Smooth muscle cell (in vitro differentiated cells): ENCODE measurements around the gene C4orf50. TPM values are rescaled to one million over a fixed set of nuclear protein-coding genes. Genes with fewer than 3 reads are reported as not detected.

Experiments used
- DNase-seq: peaks from one replicate; lab custom pipeline; 2025; ENCODE audit not compliant: unreplicated experiment; lab: John Stamatoyannopoulos, UW
- H2AFZ ChIP-seq: fragments of 200-600 bp; sonication (generic); 2 replicates; pipeline ENCODE4 v1.6.0; 2016; ENCODE audit warnings: antibody characterized with exemption, low read depth, mild to moderate bottlenecking
- H3F3A ChIP-seq: fragments of 200-600 bp; sonication (generic); 2 replicates; pipeline ENCODE4 v1.6.0; 2017; ENCODE audit warnings: antibody characterized with exemption, low read depth
- H3K27ac ChIP-seq: fragments of 200-600 bp; sonication (generic); 2 replicates; pipeline ENCODE4 v1.5.1; 2016; ENCODE audit warnings: low read depth, mild to moderate bottlenecking
- H3K27me3 ChIP-seq: fragments of 200-600 bp; sonication (generic); 2 replicates; pipeline ENCODE4 v1.6.1; 2016; ENCODE audit warnings: low read depth, mild to moderate bottlenecking
- H3K36me3 ChIP-seq: fragments of 200-600 bp; sonication (generic); 2 replicates; pipeline ENCODE4 v1.5.1; 2016; ENCODE audit warnings: low read depth
- H3K4me1 ChIP-seq: fragments of 200-600 bp; sonication (generic); 2 replicates; pipeline ENCODE4 v1.5.1; 2016; ENCODE audit warnings: low read depth
- H3K4me2 ChIP-seq: fragments of 200-600 bp; sonication (generic); 2 replicates; pipeline ENCODE4 v1.6.0; 2016; ENCODE audit warnings: mild to moderate bottlenecking
- H3K4me3 ChIP-seq: fragments of 200-600 bp; sonication (generic); 2 replicates; pipeline ENCODE4 v1.5.1; 2016; ENCODE audit warnings: mild to moderate bottlenecking
- H3K79me2 ChIP-seq: fragments of 200-600 bp; sonication (generic); 2 replicates; pipeline ENCODE4 v1.6.0; 2016; ENCODE audit warnings: low read depth, mild to moderate bottlenecking
- H3K9ac ChIP-seq: fragments of 200-600 bp; sonication (generic); 2 replicates; pipeline ENCODE4 v1.6.0; 2016; ENCODE audit warnings: low read depth
- H3K9me3 ChIP-seq: fragments of 200-600 bp; sonication (generic); replicated peaks from 2 replicates; pipeline ENCODE4 v1.5.1; 2016; ENCODE audit warnings: low read depth
- H4K20me1 ChIP-seq: fragments of 200-600 bp; sonication (generic); 2 replicates; pipeline ENCODE4 v1.6.0; 2016; ENCODE audit warnings: low read depth
- CTCF ChIP-seq: fragments of 200-600 bp; sonication (generic); IDR thresholded peaks from 2 replicates; pipeline ENCODE4 v1.5.1; 2017; ENCODE audit warnings: borderline replicate concordance, mild to moderate bottlenecking, antibody characterized with exemption; ENCODE audit not compliant: insufficient read depth, poor library complexity, severe bottlenecking
- WGBS: methylation state at CpG from one replicate; pipeline ENCODE4 v1.1.7; 2016; ENCODE audit warnings: low lambda C conversion rate; 5-methylcytosine and 5-hydroxymethylcytosine counted together
- polyA plus RNA-seq: library from polyadenylated mRNA; unstranded; fragments of >200 nt; fragmentation: Nextera tagmentation; extraction: Ambion mirVana; gene quantifications from 2 replicates; pipeline ENCODE4 v1.2.1, GENCODE V29; 2016
- total RNA-seq: library from RNA; depleted of rRNA; stranded (reverse); fragments of >200 nt; gene quantifications from 2 replicates; pipeline ENCODE4 v1.2.3, GENCODE V29; 2014

C4orf50 gene
- total and polyA plus RNA-seq, 2 experiments from 2014 or later = not detected

- no peaks in the 10 kb centered on the region for H3K9me3 ChIP-seq
- H3K4me2 ChIP-seq = no peak overlapping the region
- no peak overlapping the region for H3K27ac ChIP-seq
- H3K4me3 ChIP-seq = no peak overlapping the region
- H3K27me3 ChIP-seq = no peaks in the 10 kb centered on the region
- H2AFZ ChIP-seq = no peak overlapping the region
- H3K4me1 ChIP-seq = no peaks in the 10 kb centered on the region
- no peaks in the 10 kb centered on the region for H4K20me1 ChIP-seq
- no peak overlapping the region for H3K9ac ChIP-seq
- no peak for TF ChIP-seq CTCF
- DNase-seq = no peak
- no peaks in the 10 kb centered on the region for H3K79me2 ChIP-seq
- no peaks in the 10 kb centered on the region for H3F3A ChIP-seq
- no peaks in the 10 kb centered on the region for H3K36me3 ChIP-seq
- 84% methylated on average over 8 of the region's 8 CpGs for WGBS
These were observed 31.8 kb upstream of the C4orf50 start for GRCh38 chr4:6049985-6050384.

GRCh38 chr4:6049278-6049677 lies 31.0 kb upstream of the C4orf50 start:
- no peak overlapping the region for H3K4me2 ChIP-seq
- no peaks in the 10 kb centered on the region for H3K79me2 ChIP-seq
- H3K4me1 ChIP-seq = no peaks in the 10 kb centered on the region
- no peak overlapping the region for H2AFZ ChIP-seq
- no peak for DNase-seq
- no peak overlapping the region for H3K9ac ChIP-seq
- no peak for TF ChIP-seq CTCF
- no peaks in the 10 kb centered on the region for H3F3A ChIP-seq
- H3K4me3 ChIP-seq = no peak overlapping the region
- H4K20me1 ChIP-seq = no peaks in the 10 kb centered on the region
- H3K27ac ChIP-seq = no peak overlapping the region
- no peaks in the 10 kb centered on the region for H3K27me3 ChIP-seq
- H3K9me3 ChIP-seq = no peaks in the 10 kb centered on the region
- 89% methylated on average over 12 of the region's 12 CpGs for WGBS
- no peaks in the 10 kb centered on the region for H3K36me3 ChIP-seq

GRCh38 chr4:6048537-6048936 lies 30.3 kb upstream of the C4orf50 start:
- no peak overlapping the region for H2AFZ ChIP-seq
- no peaks in the 10 kb centered on the region for H3K79me2 ChIP-seq
- H3K4me1 ChIP-seq = no peaks in the 10 kb centered on the region
- DNase-seq = no peak
- WGBS = 92% methylated on average over 12 of the region's 12 CpGs
- no peaks in the 10 kb centered on the region for H3F3A ChIP-seq
- H3K36me3 ChIP-seq = no peaks in the 10 kb centered on the region
- no peaks in the 10 kb centered on the region for H3K9me3 ChIP-seq
- H3K9ac ChIP-seq = no peak overlapping the region
- no peaks in the 10 kb centered on the region for H3K27me3 ChIP-seq
- H3K27ac ChIP-seq = no peak overlapping the region
- no peak overlapping the region for H3K4me3 ChIP-seq
- no peak for TF ChIP-seq CTCF
- no peaks in the 10 kb centered on the region for H4K20me1 ChIP-seq
- no peak overlapping the region for H3K4me2 ChIP-seq

GRCh38 chr4:6047130-6047673 lies 29.0 kb upstream of the C4orf50 start:
- no peaks in the 10 kb centered on the region for H3F3A ChIP-seq
- no peaks in the 10 kb centered on the region for H3K9me3 ChIP-seq
- no peak overlapping the region for H3K27ac ChIP-seq
- WGBS = 67% methylated on average over 15 of the region's 15 CpGs
- H3K4me3 ChIP-seq = no peak overlapping the region
- H4K20me1 ChIP-seq = no peaks in the 10 kb centered on the region
- no peak overlapping the region for H3K9ac ChIP-seq
- H3K4me2 ChIP-seq = no peak overlapping the region
- DNase-seq = no peak
- H3K79me2 ChIP-seq = no peaks in the 10 kb centered on the region
- H2AFZ ChIP-seq = no peak overlapping the region
- TF ChIP-seq CTCF = no peak
- no peaks in the 10 kb centered on the region for H3K36me3 ChIP-seq
- no peaks in the 10 kb centered on the region for H3K4me1 ChIP-seq
- peaks cover 3% of the 10 kb centered on the region for H3K27me3 ChIP-seq
